MM.1S (cell line): ENCODE measurements around the gene POLQ.

ENCODE experiments used
- DNase-seq: peaks from one replicate; pipeline ENCODE4 v3.0.0-alpha.2; 2015
- H2AFZ ChIP-seq: fragments of 300-600 bp; sonication (generic); 2 replicates; pipeline ENCODE4 v1.6.0; 2016; ENCODE audit warnings: antibody characterized with exemption, low read length
- H3F3A ChIP-seq: fragments of 300-600 bp; sonication (generic); 2 replicates; pipeline ENCODE4 v1.6.1; 2016; ENCODE audit warnings: mild to moderate bottlenecking, antibody characterized with exemption, low read length, moderate library complexity, mixed read lengths; ENCODE audit not compliant: insufficient read depth
- H3K27ac ChIP-seq: fragments of 300-600 bp; sonication (generic); 2 replicates; pipeline ENCODE4 v1.5.1; 2016; ENCODE audit warnings: mild to moderate bottlenecking, low read length
- H3K27me3 ChIP-seq: fragments of 300-600 bp; sonication (generic); replicated peaks from 2 replicates; pipeline ENCODE4 v1.6.0; 2016; ENCODE audit warnings: low read length; ENCODE audit not compliant: insufficient read depth
- H3K36me3 ChIP-seq: fragments of 300-600 bp; sonication (generic); replicated peaks from 2 replicates; pipeline ENCODE4 v1.6.1; 2016; ENCODE audit warnings: mild to moderate bottlenecking, low read length, mixed read lengths; ENCODE audit not compliant: insufficient read depth
- H3K4me1 ChIP-seq: fragments of 300-600 bp; sonication (generic); 2 replicates; pipeline ENCODE4 v1.6.1; 2016; ENCODE audit warnings: low read length, mixed read lengths
- H3K4me2 ChIP-seq: fragments of 300-600 bp; sonication (generic); 2 replicates; pipeline ENCODE4 v1.6.0; 2016; ENCODE audit warnings: low read depth, low read length
- H3K4me3 ChIP-seq: fragments of 300-600 bp; sonication (generic); 2 replicates; pipeline ENCODE4 v1.5.1; 2016; ENCODE audit warnings: low read length, mixed read lengths
- H3K79me2 ChIP-seq: fragments of 300-600 bp; sonication (generic); 2 replicates; pipeline ENCODE4 v1.6.1; 2016; ENCODE audit warnings: mixed run types, low read length, mixed read lengths
- H3K9ac ChIP-seq: fragments of 300-600 bp; sonication (generic); 2 replicates; pipeline ENCODE4 v1.6.1; 2016; ENCODE audit warnings: low read length, mixed read lengths
- H3K9me2 ChIP-seq: fragments of 300-600 bp; sonication (generic); replicated peaks from 2 replicates; pipeline ENCODE4 v1.6.1; 2016; ENCODE audit warnings: mild to moderate bottlenecking, low read length, mixed read lengths; ENCODE audit not compliant: insufficient read depth
- H3K9me3 ChIP-seq: fragments of 300-600 bp; sonication (generic); replicated peaks from 2 replicates; pipeline ENCODE4 v1.6.1; 2016; ENCODE audit warnings: mild to moderate bottlenecking, low read length, mixed read lengths; ENCODE audit not compliant: insufficient read depth
- H4K20me1 ChIP-seq: fragments of 300-600 bp; sonication (generic); 2 replicates; pipeline ENCODE4 v1.6.1; 2016; ENCODE audit warnings: mild to moderate bottlenecking, low read length, moderate library complexity, mixed read lengths; ENCODE audit not compliant: insufficient read depth
- CTCF ChIP-seq: fragments of 300-600 bp; sonication (generic); IDR thresholded peaks from 2 replicates; pipeline ENCODE4 v1.5.1; 2016; ENCODE audit warnings: antibody characterized with exemption, low read length, mixed read lengths
- EZH2 ChIP-seq: fragments of 300-600 bp; sonication (generic); optimal IDR thresholded peaks from 2 replicates; pipeline ENCODE3; 2017; ENCODE audit warnings: low read depth, mild to moderate bottlenecking, antibody characterized with exemption, low read length, mixed read lengths
- EZH2phosphoT487 ChIP-seq: fragments of 300-600 bp; sonication (generic); IDR thresholded peaks from 2 replicates; pipeline ENCODE4 v1.6.1; 2018; ENCODE audit warnings: antibody characterized with exemption, low read length

POLQ gene

DNA sequence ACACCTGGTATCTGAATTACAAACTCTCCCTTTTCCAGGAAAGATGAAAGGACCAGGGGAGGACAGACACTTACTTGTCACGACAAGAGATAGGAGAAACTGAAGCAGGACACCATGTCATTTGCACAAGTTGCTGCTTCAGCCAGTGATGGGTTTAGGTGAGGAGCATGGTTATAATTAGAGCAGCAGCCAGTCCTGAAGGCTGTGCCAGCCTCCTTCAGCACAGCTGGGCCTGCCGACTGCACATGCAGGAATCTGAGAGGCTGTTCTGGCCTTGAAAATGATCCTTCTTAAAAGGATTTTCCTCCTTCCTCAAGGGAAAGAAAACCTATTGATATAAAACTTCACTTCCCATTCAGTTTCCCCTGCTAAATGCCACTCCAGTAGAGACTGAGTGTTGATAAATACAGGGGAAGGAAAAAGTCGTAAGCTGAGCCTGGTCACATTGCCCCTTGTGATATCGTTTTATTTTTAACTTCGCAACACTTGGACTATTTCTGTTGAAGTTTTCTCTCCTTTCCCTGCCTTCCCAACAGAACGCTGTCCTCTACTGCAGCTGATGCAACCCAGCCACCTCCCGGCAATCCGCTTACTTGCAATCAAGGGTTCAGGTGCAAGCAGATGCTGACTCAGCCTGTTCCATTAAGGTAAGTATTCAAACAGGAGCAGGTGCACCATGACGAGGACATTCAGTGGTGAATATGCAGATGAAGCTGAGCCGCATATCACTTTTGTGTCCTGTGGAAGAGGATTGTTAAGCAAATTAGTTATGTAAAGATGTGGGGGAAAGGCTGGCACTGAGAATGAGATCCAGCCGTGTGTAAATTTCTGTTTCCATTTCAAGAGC, 47.3 kb upstream of the POLQ start, which contains the start of gene FBXO40:
Gene FBXO40 (plus strand): TSS at position 524 of the 847 bp plus-strand sequence. CDS start 27,197 bp downstream, outside the sequence.
- H4K20me1 ChIP-seq, result no peaks in the 10 kb centered on the region
- H3K9ac ChIP-seq, result peak within 1 kb of the TSS; percentile 89
- H3K9me3 ChIP-seq, result no peaks in the 10 kb centered on the region
- H3K27ac ChIP-seq, result peak within 1 kb of the TSS; percentile 97
- H3K4me3 ChIP-seq, result peak within 1 kb of the TSS; percentile 61
- no peak for TF ChIP-seq EZH2
- TF ChIP-seq CTCF, result peak; percentile 27
- H3K36me3 ChIP-seq, result no peaks in the 10 kb centered on the region
- peaks cover 10% of the 10 kb centered on the region; the same call in 1 of the 2 replicates for H3K79me2 ChIP-seq
- no peaks in the 10 kb centered on the region for H3K9me2 ChIP-seq
- peaks cover 33% of the 10 kb centered on the region for H3F3A ChIP-seq
- DNase-seq, result peak; percentile 98
- H2AFZ ChIP-seq, result peak within 1 kb of the TSS; percentile 20; the same call in 1 of the 2 replicates
- peak within 1 kb of the TSS; percentile 85 for H3K4me2 ChIP-seq
- no peaks in the 10 kb centered on the region for H3K27me3 ChIP-seq
- peaks cover 20% of the 10 kb centered on the region for H3K4me1 ChIP-seq

- Histone ChIP-seq H3K4me3 (no peak overlapping the region), H3K4me2 (peak overlapping the region; percentile 13; the same call in 1 of the 2 replicates), H4K20me1 (no peaks in the 10 kb centered on the region), H3K9me3 (no peaks in the 10 kb centered on the region), H3F3A (peaks cover 5% of the 10 kb centered on the region; the same call in 1 of the 2 replicates), H3K4me1 (0 out of 2 replicates have a peak, but pooled peaks cover 7% of the 10 kb centered on the region), H2AFZ (no peak overlapping the region), H3K27me3 (no peaks in the 10 kb centered on the region), H3K27ac (peak overlapping the region; percentile 47; the same call in 1 of the 2 replicates), H3K79me2 (no peaks in the 10 kb centered on the region), H3K9me2 (no peaks in the 10 kb centered on the region), H3K9ac (no peak overlapping the region), H3K36me3 (no peaks in the 10 kb centered on the region)
- TF ChIP-seq EZH2phosphoT487, result no peak
- no peak for TF ChIP-seq EZH2
- TF ChIP-seq CTCF, result no peak
- DNase-seq, result peak; percentile 66
Measured at GRCh38 chr3:121584418-121584817, 38.6 kb upstream of the POLQ start.

- Histone ChIP-seq H3K9me3 (no peaks in the 10 kb centered on the region), H3K9ac (no peak overlapping the region), H3F3A (peaks cover 5% of the 10 kb centered on the region; the same call in 1 of the 2 replicates), H3K4me2 (no peak overlapping the region), H3K4me1 (0 out of 2 replicates have a peak, but pooled peaks cover 7% of the 10 kb centered on the region), H3K36me3 (no peaks in the 10 kb centered on the region), H3K27me3 (no peaks in the 10 kb centered on the region), H3K27ac (no peak overlapping the region), H2AFZ (no peak overlapping the region), H4K20me1 (no peaks in the 10 kb centered on the region), H3K4me3 (no peak overlapping the region), H3K9me2 (no peaks in the 10 kb centered on the region), H3K79me2 (no peaks in the 10 kb centered on the region)
- TF ChIP-seq EZH2, result no peak
- no peak for TF ChIP-seq CTCF
- TF ChIP-seq EZH2phosphoT487, result no peak
- DNase-seq, result no peak
Measured at GRCh38 chr3:121581691-121582090, 35.9 kb upstream of the POLQ start.
